Osteocyte (in vitro differentiated cells): ENCODE measurements around the gene CUL1. TPM values are rescaled to one million over a fixed set of nuclear protein-coding genes. Genes with fewer than 3 reads are reported as not detected.

ENCODE experiments used
- DNase-seq: peaks from one replicate; pipeline ENCODE4 v3.0.0; 2021; ENCODE audit warnings: mixed read lengths; ENCODE audit not compliant: unreplicated experiment; ENCODE audit errors: extremely low spot score
- H3K27ac Mint-ChIP-seq: one replicate; pipeline ENCODE4 v1.8.0; 2021; ENCODE audit warnings: mild to moderate bottlenecking, mixed read lengths; ENCODE audit not compliant: unreplicated experiment
- H3K27me3 Mint-ChIP-seq: one replicate; pipeline ENCODE4 v1.8.0; 2021; ENCODE audit warnings: mixed read lengths; ENCODE audit not compliant: unreplicated experiment
- H3K36me3 Mint-ChIP-seq: one replicate; pipeline ENCODE4 v1.8.0; 2021; ENCODE audit warnings: mixed read lengths; ENCODE audit not compliant: unreplicated experiment
- H3K4me1 Mint-ChIP-seq: one replicate; pipeline ENCODE4 v1.8.0; 2021; ENCODE audit warnings: mixed read lengths; ENCODE audit not compliant: unreplicated experiment
- H3K4me3 Mint-ChIP-seq: one replicate; pipeline ENCODE4 v1.8.0; 2021; ENCODE audit warnings: mild to moderate bottlenecking, moderate library complexity, mixed read lengths; ENCODE audit not compliant: unreplicated experiment
- H3K9me3 Mint-ChIP-seq: one replicate; pipeline ENCODE4 v1.8.0; 2021; ENCODE audit warnings: mixed read lengths; ENCODE audit not compliant: unreplicated experiment
- total RNA-seq: library from RNA; stranded (reverse); gene quantifications from 2 replicates; pipeline ENCODE4 v1.2.1, GENCODE V29; 2021
- TF ChIP-seq, protein P1 (sequence below): fragments of 200-600 bp; sonication (generic); IDR thresholded peaks from 2 replicates; pipeline ENCODE4 v1.5.0; 2021; ENCODE audit warnings: antibody characterized with exemption, mild to moderate bottlenecking, moderate library complexity

Gene CUL1
- total RNA-seq, 1 donor from 2014 or later = 45.6 TPM

DNA sequence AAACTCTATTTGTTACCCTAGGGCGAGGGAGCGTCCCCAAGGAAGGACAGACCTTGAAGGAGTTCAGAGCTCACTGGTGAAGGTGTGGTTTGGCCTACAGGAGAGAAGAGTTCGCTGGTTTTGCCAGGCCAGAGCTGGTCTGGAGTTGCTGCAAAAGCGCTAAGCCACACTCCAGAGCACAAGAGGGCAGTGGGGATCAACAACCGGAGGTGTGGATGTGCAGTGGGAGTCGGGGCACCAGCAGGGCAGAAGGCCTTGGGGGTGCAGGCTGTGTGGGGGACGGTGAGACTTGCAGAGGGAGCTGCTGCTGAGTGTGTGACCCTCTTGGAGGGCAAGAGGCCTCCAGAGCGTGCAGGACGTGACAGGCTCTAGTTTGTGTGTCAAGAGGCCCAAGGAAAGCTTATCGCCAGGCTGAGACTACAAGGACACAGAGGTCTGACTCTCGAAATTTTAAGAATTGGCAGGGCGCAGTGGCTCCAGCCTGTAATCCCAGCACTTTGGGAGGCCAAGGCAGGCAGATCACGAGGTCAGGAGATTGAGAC is 14.3 kb upstream of the CUL1 start:
- Mint-ChIP-seq H3K9me3 (peaks cover 15% of the 10 kb centered on the region), H3K36me3 (no peaks in the 10 kb centered on the region)
- TF ChIP-seq, protein P1, sequence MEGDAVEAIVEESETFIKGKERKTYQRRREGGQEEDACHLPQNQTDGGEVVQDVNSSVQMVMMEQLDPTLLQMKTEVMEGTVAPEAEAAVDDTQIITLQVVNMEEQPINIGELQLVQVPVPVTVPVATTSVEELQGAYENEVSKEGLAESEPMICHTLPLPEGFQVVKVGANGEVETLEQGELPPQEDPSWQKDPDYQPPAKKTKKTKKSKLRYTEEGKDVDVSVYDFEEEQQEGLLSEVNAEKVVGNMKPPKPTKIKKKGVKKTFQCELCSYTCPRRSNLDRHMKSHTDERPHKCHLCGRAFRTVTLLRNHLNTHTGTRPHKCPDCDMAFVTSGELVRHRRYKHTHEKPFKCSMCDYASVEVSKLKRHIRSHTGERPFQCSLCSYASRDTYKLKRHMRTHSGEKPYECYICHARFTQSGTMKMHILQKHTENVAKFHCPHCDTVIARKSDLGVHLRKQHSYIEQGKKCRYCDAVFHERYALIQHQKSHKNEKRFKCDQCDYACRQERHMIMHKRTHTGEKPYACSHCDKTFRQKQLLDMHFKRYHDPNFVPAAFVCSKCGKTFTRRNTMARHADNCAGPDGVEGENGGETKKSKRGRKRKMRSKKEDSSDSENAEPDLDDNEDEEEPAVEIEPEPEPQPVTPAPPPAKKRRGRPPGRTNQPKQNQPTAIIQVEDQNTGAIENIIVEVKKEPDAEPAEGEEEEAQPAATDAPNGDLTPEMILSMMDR = no peak

GRCh38 chr7:148686312-148686937 is 12.3 kb upstream of the CUL1 start:
- Mint-ChIP-seq H3K27me3 (peaks cover 3% of the 10 kb centered on the region), H3K4me3 (no peak overlapping the region), H3K36me3 (no peaks in the 10 kb centered on the region), H3K27ac (no peak overlapping the region), H3K9me3 (peaks cover 10% of the 10 kb centered on the region), H3K4me1 (no peaks in the 10 kb centered on the region)
- DNase-seq = no peak
- TF ChIP-seq, protein P1 = no peak

More for the DNA sequence above, 14.3 kb upstream of the CUL1 start:
- H3K4me1 Mint-ChIP-seq = no peaks in the 10 kb centered on the region
- no peak overlapping the region for H3K4me3 Mint-ChIP-seq
- DNase-seq = no peak
- H3K27ac Mint-ChIP-seq = no peak overlapping the region
- H3K27me3 Mint-ChIP-seq = peaks cover 22% of the 10 kb centered on the region

DNA sequence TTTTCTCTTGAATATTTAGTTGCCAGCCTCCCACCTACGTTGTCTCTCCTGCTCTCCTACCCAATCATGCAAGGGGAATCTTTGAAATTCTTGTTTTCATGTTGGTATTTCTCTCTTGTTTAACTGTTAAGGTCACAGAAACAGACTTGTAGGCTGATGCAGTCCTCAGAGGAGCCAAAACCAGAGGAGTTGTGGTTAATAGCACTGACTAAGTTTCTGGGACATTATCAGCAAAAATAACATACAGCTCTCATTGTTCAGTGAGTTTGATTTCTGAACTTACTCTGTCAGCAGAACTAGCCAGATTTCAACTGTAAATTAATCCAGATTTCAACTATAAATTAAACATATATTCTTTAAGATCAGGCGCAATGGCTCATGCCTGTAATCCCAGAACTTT is 11.1 kb upstream of the CUL1 start:
- Mint-ChIP-seq H3K36me3 (no peaks in the 10 kb centered on the region), H3K9me3 (no peaks in the 10 kb centered on the region), H3K4me3 (no peak overlapping the region), H3K4me1 (no peaks in the 10 kb centered on the region), H3K27me3 (no peaks in the 10 kb centered on the region), H3K27ac (no peak overlapping the region)
- TF ChIP-seq, protein P1 = no peak
- no peak for DNase-seq

DNA sequence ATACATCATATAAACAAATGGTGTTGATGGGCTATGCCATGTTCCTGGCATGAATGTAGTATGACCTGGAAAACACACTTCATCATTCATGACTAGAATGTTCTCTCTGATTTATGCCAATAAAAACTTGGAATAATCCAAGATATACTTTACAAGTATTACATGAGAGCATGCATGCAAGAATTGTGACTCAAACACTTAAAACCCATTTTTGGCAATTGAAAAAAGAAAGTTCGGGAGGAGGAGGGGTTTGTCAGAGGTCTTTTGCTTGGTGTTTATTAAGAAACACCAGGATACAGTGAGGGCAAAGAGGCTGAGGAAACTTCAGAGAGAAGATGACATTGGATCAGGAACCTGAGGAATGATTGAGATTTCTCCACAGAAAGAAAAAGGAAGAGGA is 10.2 kb upstream of the CUL1 start:
- no peak for DNase-seq
- Mint-ChIP-seq H3K36me3 (no peaks in the 10 kb centered on the region), H3K4me1 (no peaks in the 10 kb centered on the region), H3K27me3 (no peaks in the 10 kb centered on the region), H3K9me3 (no peaks in the 10 kb centered on the region), H3K27ac (no peak overlapping the region), H3K4me3 (no peak overlapping the region)
- TF ChIP-seq, protein P1 = no peak

GRCh38 chr7:148693651-148694050 is 5.1 kb upstream of the CUL1 start:
- no peaks in the 10 kb centered on the region for H3K27me3 Mint-ChIP-seq
- DNase-seq = no peak
- H3K36me3 Mint-ChIP-seq = no peaks in the 10 kb centered on the region
- TF ChIP-seq, protein P1 = no peak
- H3K27ac Mint-ChIP-seq = no peak overlapping the region
- H3K4me3 Mint-ChIP-seq = no peak overlapping the region
- H3K4me1 Mint-ChIP-seq = peaks cover 13% of the 10 kb centered on the region
- no peaks in the 10 kb centered on the region for H3K9me3 Mint-ChIP-seq
